WTC11 (cell line): Measurements from ENCODE around the gene CD79A.

ENCODE experiments used
- ATF1 ChIP-seq: sonication (generic); formaldehyde crosslinking; IDR thresholded peaks from 2 replicates; pipeline ENCODE4 v1.8.1; 2023; ENCODE audit warnings: mild to moderate bottlenecking, moderate library complexity, missing genetic modification reagents
- ZNF416 ChIP-seq: fragments of 250-450 bp; sonication (Bioruptor Pico); IDR thresholded peaks from 2 replicates; pipeline ENCODE4 v1.9.0; 2021; ENCODE audit warnings: mild to moderate bottlenecking, inconsistent platforms

DNA sequence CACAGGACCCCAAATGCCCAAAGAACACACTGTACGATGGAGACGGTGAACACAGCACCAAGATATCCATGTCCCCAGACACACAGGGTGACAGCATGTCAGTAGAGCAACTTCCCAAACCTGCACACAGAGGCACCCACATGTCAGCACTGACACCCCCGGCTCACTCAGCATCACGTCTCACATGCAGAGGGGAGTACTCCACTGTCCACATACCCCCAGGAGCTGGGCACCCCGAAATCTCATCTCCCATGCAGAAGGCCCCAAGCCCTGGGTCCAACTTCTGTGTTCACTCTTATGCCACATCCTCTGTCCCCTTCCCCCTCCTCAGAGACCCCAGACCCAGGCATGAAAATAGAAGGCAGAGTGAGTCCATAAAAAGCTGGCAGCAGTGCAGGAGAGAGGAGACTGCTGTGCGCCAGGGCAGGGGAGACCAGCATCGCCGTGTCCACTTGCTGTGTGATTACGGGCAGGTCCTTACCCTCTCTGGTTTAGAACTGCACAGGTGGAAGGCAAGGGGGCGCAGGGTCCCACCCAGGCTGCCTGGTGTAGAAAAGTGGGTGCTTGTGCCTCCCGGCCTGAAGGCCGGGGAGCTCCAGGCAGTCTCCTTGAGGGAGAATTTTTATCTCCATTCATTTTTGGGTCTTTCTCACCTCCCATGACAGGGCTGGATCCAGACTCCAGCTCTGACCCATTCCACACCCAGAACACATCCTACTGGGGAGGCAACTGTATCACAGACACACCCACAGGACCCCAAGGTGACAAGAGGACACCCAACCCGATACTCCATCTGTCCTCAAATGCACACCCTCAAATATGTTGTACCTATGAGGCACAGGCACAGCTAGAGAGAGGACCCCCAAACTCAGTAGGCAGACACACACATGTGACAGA, 34.2 kb downstream of the CD79A start:
- TF ChIP-seq ATF1 (CRISPR knock-in tag) (no peak), ZNF416 (no peak)
